GM18868 (cell line): Measurements from ENCODE around the gene GMPR2.

Experiments used
- ATAC-seq: cut with Tn5 transposase; IDR thresholded peaks from one replicate; pipeline ENCODE4 v1.9.1; 2021; ENCODE audit warnings: mild to moderate bottlenecking, moderate library complexity; ENCODE audit not compliant: unreplicated experiment

Gene GMPR2

DNA sequence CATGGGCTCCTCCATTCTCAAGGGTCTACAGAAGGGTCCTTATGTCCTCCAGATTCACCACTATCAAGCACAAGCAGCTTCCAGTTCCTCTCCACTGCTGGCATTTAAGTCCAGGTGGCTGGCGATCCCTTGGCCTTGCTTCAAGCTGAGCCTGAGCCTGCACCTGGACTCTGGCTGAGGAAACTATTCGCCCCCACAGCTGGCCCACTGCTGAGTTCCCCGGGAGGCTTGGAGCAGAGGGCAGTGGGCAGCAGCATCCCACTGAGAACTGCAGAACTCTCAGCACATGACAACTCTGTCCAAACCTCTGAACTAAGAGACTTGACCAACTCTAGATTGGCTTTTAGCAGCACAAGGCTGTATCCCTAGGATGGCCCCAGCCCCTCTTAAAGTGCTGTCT is 50.0 kb downstream of the GMPR2 start:
- no peak for ATAC-seq

DNA sequence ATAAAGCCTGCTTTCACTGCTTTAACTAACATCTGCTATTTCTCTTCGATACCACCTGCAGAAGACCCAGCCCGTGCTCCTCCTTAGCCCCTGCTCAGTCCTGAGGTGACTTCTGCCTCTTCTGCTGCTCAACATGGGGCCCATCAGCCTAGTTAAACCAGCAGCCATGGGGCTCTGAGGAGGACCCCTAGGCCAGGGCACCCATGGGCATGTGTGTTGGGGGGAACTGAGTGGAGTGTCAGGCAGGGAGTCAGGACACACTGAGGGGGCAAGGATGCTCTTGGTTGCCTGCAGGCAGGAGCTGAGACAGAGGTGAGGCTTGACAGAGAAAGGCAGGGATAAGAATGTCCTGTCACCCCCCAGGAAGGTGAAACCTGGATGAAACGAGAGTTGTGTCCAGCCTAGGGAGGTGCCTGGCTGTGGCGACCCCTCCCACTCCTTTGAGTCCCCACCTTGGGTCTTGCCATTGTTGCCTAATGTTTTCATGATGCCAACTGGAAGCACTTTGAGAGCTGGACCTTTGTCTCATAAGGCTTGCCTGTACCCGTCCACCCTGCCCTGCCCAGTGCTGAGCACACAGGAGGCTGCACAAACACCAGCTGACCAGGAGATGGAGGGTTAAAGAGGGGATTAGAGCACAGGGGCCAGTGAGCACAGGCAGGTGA is 51.2 kb downstream of the GMPR2 start:
- ATAC-seq: no peak

GRCh38 chr14:24284501-24285035 is 51.8 kb downstream of the GMPR2 start:
- no peak for ATAC-seq

DNA sequence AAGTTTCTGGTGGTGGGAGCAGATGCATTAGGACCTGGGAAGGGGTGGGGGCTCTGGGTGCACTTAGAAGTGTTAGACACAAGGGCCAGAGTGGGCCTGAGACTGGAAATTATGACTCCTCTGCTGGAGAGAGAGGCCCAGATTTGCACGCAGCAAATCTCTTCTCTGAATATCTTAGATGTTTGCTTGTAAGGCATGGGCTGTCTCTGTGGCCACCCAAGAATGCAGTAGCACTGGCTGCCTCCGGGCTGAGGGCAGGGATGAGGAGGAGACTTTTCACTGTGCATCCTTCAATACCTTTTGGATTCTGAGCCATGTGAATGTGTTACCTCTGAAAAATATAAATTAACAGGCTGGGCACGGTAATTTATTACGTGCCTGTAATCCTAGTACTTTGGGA is 52.6 kb downstream of the GMPR2 start:
- no peak for ATAC-seq

GRCh38 chr14:24286996-24287395 is 54.3 kb downstream of the GMPR2 start:
- no peak for ATAC-seq
